GM18907 (cell line): ENCODE data around the gene NBEA.
"Not testable (repeated sequence)": the region's sequence is repeated elsewhere in the genome, so short reads cannot be mapped to it uniquely, and the experiment has no call there.

ENCODE experiments used
- ATAC-seq: cut with Tn5 transposase; IDR thresholded peaks from one replicate; pipeline ENCODE4 v1.9.1; 2021; ENCODE audit warnings: mild to moderate bottlenecking, moderate library complexity; ENCODE audit not compliant: unreplicated experiment

Gene NBEA

GRCh38 chr13:35055705-35056104 lies 113.6 kb downstream of the NBEA start:
- ATAC-seq: no peak

GRCh38 chr13:35057858-35058257 lies 115.8 kb downstream of the NBEA start:
- no peak for ATAC-seq

GRCh38 chr13:35058585-35058984 lies 116.5 kb downstream of the NBEA start:
- ATAC-seq: peak; percentile 85

GRCh38 chr13:35086667-35087066 lies 144.6 kb downstream of the NBEA start:
- ATAC-seq: no peak

- ATAC-seq: no peak
Observed at GRCh38 chr13:35092251-35092650, 150.2 kb downstream of the NBEA start.

- ATAC-seq: no peak
Observed at GRCh38 chr13:35092751-35093150, 150.7 kb downstream of the NBEA start.

GRCh38 chr13:35093356-35093755 lies 151.3 kb downstream of the NBEA start:
- ATAC-seq: no peak

- ATAC-seq: not testable (repeated sequence)
Observed at GRCh38 chr13:35106771-35107170, 164.7 kb downstream of the NBEA start.

GRCh38 chr13:35107535-35107934 lies 165.5 kb downstream of the NBEA start:
- ATAC-seq: no peak

GRCh38 chr13:35113612-35114011 lies 171.5 kb downstream of the NBEA start:
- ATAC-seq: not testable (repeated sequence)

GRCh38 chr13:35127466-35127865 lies 185.4 kb downstream of the NBEA start:
- no peak for ATAC-seq

- no peak for ATAC-seq
Observed at GRCh38 chr13:35129500-35129899, 187.4 kb downstream of the NBEA start.

- ATAC-seq: no peak
Observed at GRCh38 chr13:35131471-35131870, 189.4 kb downstream of the NBEA start.

GRCh38 chr13:35136585-35136984 lies 194.5 kb downstream of the NBEA start:
- no peak for ATAC-seq

- no peak for ATAC-seq
Observed at GRCh38 chr13:35139591-35139990, 197.5 kb downstream of the NBEA start.

- no peak for ATAC-seq
Observed at GRCh38 chr13:35140321-35140720, 198.3 kb downstream of the NBEA start.

GRCh38 chr13:35140831-35141230 lies 198.8 kb downstream of the NBEA start:
- no peak for ATAC-seq

GRCh38 chr13:35143123-35143522 lies 201.1 kb downstream of the NBEA start:
- ATAC-seq: no peak

- no peak for ATAC-seq
Observed at GRCh38 chr13:35144166-35144890, 202.3 kb downstream of the NBEA start.

- ATAC-seq: no peak
Observed at GRCh38 chr13:35146686-35147085, 204.6 kb downstream of the NBEA start.

GRCh38 chr13:35157143-35157755 lies 215.2 kb downstream of the NBEA start:
- ATAC-seq: peak; percentile 70

- ATAC-seq: no peak
Observed at GRCh38 chr13:35159041-35159440, 217.0 kb downstream of the NBEA start.

GRCh38 chr13:35160896-35161295 lies 218.8 kb downstream of the NBEA start:
- no peak for ATAC-seq
